SK-N-SH treated with all-trans-retinoic acid at 6 μM for 48 hours (cell line): ENCODE measurements around the gene NINJ1.

Experiments
- ATAC-seq: fragments of 200-7000 bp; cut with Tn5 transposase; 3 replicates; pipeline ENCODE4 v1.9.1; 2020; ENCODE audit warnings: mild to moderate bottlenecking, moderate library complexity
- ARNTL ChIP-seq: fragments of 450-650 bp; formaldehyde crosslinking; IDR thresholded peaks from 2 replicates; pipeline ENCODE4 v1.5.0; 2020; ENCODE audit warnings: low read depth, mild to moderate bottlenecking, moderate library complexity, borderline replicate concordance
- BACH2 ChIP-seq: fragments of 250-450 bp; sonication (Bioruptor Pico); IDR thresholded peaks from 2 replicates; pipeline ENCODE4 v1.9.0; 2021; ENCODE audit warnings: mild to moderate bottlenecking, borderline replicate concordance
- CSDC2 ChIP-seq: fragments of 250-450 bp; sonication (Bioruptor Pico); IDR thresholded peaks from 2 replicates; pipeline ENCODE4 v1.5.0; 2020; ENCODE audit warnings: mild to moderate bottlenecking, moderate library complexity
- ESRRG ChIP-seq: fragments of 250-450 bp; sonication (Bioruptor Pico); IDR thresholded peaks from 2 replicates; pipeline ENCODE4 v1.6.1; 2021; ENCODE audit warnings: mild to moderate bottlenecking
- GLIS3 ChIP-seq: fragments of 250-450 bp; sonication (Bioruptor Pico); IDR thresholded peaks from 2 replicates; pipeline ENCODE4 v1.5.0; 2020; ENCODE audit warnings: mild to moderate bottlenecking, moderate library complexity
- ISL1 ChIP-seq: fragments of 250-450 bp; sonication (Bioruptor Pico); IDR thresholded peaks from 2 replicates; pipeline ENCODE4 v2.1.2; 2022; ENCODE audit warnings: mild to moderate bottlenecking, moderate library complexity
- PPARA ChIP-seq: fragments of 250-450 bp; sonication (Bioruptor Pico); IDR thresholded peaks from 2 replicates; pipeline ENCODE4 v1.5.0; 2020; ENCODE audit warnings: mild to moderate bottlenecking, borderline replicate concordance
- RARB ChIP-seq: fragments of 250-450 bp; sonication (Bioruptor Pico); IDR thresholded peaks from 2 replicates; pipeline ENCODE4 v1.8.0; 2021; ENCODE audit warnings: mild to moderate bottlenecking, moderate library complexity
- SNAI2 ChIP-seq: fragments of 250-450 bp; sonication (Bioruptor Pico); IDR thresholded peaks from 2 replicates; pipeline ENCODE4 v1.5.0; 2020; ENCODE audit warnings: mild to moderate bottlenecking, moderate library complexity
- TCF4 ChIP-seq: fragments of 250-450 bp; sonication (Bioruptor Pico); IDR thresholded peaks from 2 replicates; pipeline ENCODE4 v1.8.0; 2021; ENCODE audit warnings: mild to moderate bottlenecking, moderate library complexity, borderline replicate concordance
- ZC3H10 ChIP-seq: fragments of 250-450 bp; sonication (Bioruptor Pico); IDR thresholded peaks from 2 replicates; pipeline ENCODE4 v1.5.1; 2021; ENCODE audit warnings: mild to moderate bottlenecking, moderate library complexity
- ZFP3 ChIP-seq: fragments of 250-450 bp; sonication (Bioruptor Pico); IDR thresholded peaks from 2 replicates; pipeline ENCODE4 v1.5.0; 2020; ENCODE audit warnings: mild to moderate bottlenecking, moderate library complexity
- ZNF565 ChIP-seq: fragments of 450-650 bp; formaldehyde crosslinking; conservative IDR thresholded peaks from 2 replicates; pipeline ENCODE4 v1.5.0; 2020; ENCODE audit warnings: low read depth, mild to moderate bottlenecking, moderate library complexity
- ZNF70 ChIP-seq: fragments of 450-650 bp; formaldehyde crosslinking; IDR thresholded peaks from 2 replicates; pipeline ENCODE4 v1.5.0; 2020; ENCODE audit warnings: mild to moderate bottlenecking, moderate library complexity
- ZNF8 ChIP-seq: fragments of 450-650 bp; formaldehyde crosslinking; IDR thresholded peaks from 2 replicates; pipeline ENCODE4 v1.5.0; 2020; ENCODE audit warnings: mild to moderate bottlenecking, moderate library complexity
- TF ChIP-seq, protein P1 (sequence below): fragments of 250-450 bp; sonication (Bioruptor Pico); IDR thresholded peaks from 2 replicates; pipeline ENCODE4 v1.8.0; 2020; ENCODE audit warnings: mild to moderate bottlenecking, moderate library complexity, borderline replicate concordance
- TF ChIP-seq, protein P2 (sequence below): fragments of 250-450 bp; sonication (Bioruptor Pico); IDR thresholded peaks from 2 replicates; pipeline ENCODE4 v1.5.0; 2020; ENCODE audit warnings: mild to moderate bottlenecking, moderate library complexity
- TF ChIP-seq, protein P3 (sequence below): fragments of 250-450 bp; sonication (Bioruptor Pico); IDR thresholded peaks from 2 replicates; pipeline ENCODE4 v1.5.1; 2020; ENCODE audit warnings: low read depth, mild to moderate bottlenecking, moderate library complexity
- TF ChIP-seq, protein P4 (sequence below): fragments of 250-450 bp; sonication (Bioruptor Pico); IDR thresholded peaks from 2 replicates; pipeline ENCODE4 v1.8.0; 2021; ENCODE audit warnings: low read depth, mild to moderate bottlenecking, moderate library complexity, borderline replicate concordance
- TF ChIP-seq, protein P5 (sequence below): fragments of 250-450 bp; sonication (Bioruptor Pico); IDR thresholded peaks from 2 replicates; pipeline ENCODE4 v1.5.1; 2021; ENCODE audit warnings: mild to moderate bottlenecking, moderate library complexity

The NINJ1 gene

DNA sequence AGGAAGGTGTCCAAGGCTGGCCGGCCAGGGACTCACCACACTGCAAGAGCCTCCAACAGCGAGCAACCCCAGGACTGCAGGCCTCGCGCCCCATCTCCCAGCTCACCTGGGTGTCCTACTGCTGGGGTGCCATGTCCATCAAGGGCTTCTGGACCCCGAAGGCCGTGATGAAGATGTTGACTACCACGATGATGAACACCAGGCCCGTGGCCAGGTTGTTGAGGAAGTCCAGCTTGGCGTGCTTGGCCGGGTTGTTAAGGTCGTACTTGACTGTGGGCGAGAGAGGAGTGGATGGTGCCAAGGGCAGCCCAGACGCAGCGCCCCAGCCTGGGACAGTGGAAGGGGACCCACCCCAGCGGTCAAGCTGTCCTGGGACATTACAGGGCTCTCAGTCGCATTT, 9.3 kb downstream of the NINJ1 start (continued):
- TF ChIP-seq, protein P1, sequence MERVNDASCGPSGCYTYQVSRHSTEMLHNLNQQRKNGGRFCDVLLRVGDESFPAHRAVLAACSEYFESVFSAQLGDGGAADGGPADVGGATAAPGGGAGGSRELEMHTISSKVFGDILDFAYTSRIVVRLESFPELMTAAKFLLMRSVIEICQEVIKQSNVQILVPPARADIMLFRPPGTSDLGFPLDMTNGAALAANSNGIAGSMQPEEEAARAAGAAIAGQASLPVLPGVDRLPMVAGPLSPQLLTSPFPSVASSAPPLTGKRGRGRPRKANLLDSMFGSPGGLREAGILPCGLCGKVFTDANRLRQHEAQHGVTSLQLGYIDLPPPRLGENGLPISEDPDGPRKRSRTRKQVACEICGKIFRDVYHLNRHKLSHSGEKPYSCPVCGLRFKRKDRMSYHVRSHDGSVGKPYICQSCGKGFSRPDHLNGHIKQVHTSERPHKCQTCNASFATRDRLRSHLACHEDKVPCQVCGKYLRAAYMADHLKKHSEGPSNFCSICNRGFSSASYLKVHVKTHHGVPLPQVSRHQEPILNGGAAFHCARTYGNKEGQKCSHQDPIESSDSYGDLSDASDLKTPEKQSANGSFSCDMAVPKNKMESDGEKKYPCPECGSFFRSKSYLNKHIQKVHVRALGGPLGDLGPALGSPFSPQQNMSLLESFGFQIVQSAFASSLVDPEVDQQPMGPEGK (CRISPR knock-in tag), result no peak
- TF ChIP-seq, all 23 proteins: peak for 0

DNA sequence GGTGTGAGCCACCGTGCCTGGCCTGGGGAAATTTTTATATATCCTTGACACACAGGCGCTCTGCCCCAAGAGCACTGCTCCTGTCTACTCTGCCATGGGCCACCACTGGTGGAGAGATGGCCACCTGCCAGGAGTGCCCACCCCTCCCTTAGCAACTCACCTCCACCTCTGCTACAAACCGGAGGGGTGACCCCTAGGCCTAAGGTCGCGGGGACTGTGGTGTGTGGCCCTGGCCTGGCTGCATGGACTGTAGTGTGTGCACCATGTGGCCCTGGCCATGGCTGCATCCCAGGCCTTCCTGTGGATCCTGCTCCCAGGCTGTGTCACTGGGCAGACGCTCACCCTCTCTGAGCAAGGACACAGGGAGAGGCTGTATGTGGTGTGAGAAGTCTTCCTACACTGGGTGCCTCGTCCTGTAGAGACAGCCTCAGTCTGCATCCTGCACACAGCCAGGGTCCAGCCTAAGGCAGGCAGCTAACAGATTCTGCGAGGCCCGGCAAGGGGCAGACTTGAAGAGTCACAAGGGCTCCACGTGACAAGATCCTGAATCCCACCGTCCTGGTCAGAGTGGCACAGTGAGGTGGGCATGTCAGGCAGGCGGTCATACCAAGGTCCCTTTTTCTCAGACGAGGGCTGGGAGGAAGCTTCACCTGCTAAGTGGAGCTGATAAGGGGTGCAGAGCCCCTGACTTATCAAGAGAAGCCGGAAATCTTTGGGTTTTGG, 10.3 kb downstream of the NINJ1 start:
- TF ChIP-seq ZFP3 (CRISPR knock-in tag) (no peak), ZNF70 (CRISPR knock-in tag) (no peak)
- TF ChIP-seq, protein P1 (CRISPR knock-in tag), result no peak
- ATAC-seq, result no peak

DNA sequence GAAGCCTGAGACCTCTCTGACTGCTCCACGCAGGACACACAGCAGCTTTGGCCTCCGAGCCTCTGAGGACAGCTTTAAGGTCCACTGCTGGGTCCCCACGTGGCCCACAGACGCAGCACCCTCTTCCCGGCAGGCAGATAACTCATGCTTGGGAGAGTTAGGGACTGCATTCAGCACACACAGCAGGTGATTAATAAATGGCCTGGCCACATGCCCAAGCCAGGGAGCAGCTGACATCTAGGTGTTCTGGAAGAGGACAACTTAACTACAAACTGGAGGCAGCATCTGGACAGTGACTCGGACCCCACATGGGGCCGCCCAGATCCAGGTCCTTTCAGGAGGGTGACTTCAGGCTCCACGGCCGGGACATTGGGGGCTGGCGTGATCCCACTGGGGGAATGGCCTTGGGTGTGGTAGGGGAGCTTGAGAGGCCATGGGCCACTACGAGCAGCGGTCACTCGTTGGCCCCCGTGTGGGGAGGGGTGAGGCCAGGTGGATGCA, 11.3 kb downstream of the NINJ1 start:
- ATAC-seq, result no peak
- no peak for TF ChIP-seq ARNTL (CRISPR knock-in tag)
- TF ChIP-seq, protein P1 (CRISPR knock-in tag), result no peak
- no peak for TF ChIP-seq TCF4
- no peak for TF ChIP-seq ISL1
- no peak for TF ChIP-seq ZC3H10 (CRISPR knock-in tag)
- TF ChIP-seq, protein P2, sequence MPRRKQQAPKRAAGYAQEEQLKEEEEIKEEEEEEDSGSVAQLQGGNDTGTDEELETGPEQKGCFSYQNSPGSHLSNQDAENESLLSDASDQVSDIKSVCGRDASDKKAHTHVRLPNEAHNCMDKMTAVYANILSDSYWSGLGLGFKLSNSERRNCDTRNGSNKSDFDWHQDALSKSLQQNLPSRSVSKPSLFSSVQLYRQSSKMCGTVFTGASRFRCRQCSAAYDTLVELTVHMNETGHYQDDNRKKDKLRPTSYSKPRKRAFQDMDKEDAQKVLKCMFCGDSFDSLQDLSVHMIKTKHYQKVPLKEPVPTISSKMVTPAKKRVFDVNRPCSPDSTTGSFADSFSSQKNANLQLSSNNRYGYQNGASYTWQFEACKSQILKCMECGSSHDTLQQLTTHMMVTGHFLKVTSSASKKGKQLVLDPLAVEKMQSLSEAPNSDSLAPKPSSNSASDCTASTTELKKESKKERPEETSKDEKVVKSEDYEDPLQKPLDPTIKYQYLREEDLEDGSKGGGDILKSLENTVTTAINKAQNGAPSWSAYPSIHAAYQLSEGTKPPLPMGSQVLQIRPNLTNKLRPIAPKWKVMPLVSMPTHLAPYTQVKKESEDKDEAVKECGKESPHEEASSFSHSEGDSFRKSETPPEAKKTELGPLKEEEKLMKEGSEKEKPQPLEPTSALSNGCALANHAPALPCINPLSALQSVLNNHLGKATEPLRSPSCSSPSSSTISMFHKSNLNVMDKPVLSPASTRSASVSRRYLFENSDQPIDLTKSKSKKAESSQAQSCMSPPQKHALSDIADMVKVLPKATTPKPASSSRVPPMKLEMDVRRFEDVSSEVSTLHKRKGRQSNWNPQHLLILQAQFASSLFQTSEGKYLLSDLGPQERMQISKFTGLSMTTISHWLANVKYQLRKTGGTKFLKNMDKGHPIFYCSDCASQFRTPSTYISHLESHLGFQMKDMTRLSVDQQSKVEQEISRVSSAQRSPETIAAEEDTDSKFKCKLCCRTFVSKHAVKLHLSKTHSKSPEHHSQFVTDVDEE (CRISPR knock-in tag), result no peak
- no peak for TF ChIP-seq ZNF565
- TF ChIP-seq PPARA (CRISPR knock-in tag), result no peak
- TF ChIP-seq, protein P3, sequence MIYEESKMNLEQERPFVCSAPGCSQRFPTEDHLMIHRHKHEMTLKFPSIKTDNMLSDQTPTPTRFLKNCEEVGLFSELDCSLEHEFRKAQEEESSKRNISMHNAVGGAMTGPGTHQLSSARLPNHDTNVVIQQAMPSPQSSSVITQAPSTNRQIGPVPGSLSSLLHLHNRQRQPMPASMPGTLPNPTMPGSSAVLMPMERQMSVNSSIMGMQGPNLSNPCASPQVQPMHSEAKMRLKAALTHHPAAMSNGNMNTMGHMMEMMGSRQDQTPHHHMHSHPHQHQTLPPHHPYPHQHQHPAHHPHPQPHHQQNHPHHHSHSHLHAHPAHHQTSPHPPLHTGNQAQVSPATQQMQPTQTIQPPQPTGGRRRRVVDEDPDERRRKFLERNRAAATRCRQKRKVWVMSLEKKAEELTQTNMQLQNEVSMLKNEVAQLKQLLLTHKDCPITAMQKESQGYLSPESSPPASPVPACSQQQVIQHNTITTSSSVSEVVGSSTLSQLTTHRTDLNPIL (CRISPR knock-in tag), result no peak
- TF ChIP-seq ZNF70 (CRISPR knock-in tag), result no peak
- TF ChIP-seq, protein P4, sequence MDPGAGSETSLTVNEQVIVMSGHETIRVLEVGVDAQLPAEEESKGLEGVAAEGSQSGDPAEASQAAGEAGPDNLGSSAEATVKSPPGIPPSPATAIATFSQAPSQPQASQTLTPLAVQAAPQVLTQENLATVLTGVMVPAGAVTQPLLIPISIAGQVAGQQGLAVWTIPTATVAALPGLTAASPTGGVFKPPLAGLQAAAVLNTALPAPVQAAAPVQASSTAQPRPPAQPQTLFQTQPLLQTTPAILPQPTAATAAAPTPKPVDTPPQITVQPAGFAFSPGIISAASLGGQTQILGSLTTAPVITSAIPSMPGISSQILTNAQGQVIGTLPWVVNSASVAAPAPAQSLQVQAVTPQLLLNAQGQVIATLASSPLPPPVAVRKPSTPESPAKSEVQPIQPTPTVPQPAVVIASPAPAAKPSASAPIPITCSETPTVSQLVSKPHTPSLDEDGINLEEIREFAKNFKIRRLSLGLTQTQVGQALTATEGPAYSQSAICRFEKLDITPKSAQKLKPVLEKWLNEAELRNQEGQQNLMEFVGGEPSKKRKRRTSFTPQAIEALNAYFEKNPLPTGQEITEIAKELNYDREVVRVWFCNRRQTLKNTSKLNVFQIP (CRISPR knock-in tag), result no peak
- TF ChIP-seq ESRRG (CRISPR knock-in tag), result no peak
- TF ChIP-seq SNAI2 (CRISPR knock-in tag), result no peak
- TF ChIP-seq ZFP3 (CRISPR knock-in tag), result no peak
- TF ChIP-seq BACH2 (CRISPR knock-in tag), result no peak
- TF ChIP-seq CSDC2 (CRISPR knock-in tag), result no peak
- TF ChIP-seq, protein P5, sequence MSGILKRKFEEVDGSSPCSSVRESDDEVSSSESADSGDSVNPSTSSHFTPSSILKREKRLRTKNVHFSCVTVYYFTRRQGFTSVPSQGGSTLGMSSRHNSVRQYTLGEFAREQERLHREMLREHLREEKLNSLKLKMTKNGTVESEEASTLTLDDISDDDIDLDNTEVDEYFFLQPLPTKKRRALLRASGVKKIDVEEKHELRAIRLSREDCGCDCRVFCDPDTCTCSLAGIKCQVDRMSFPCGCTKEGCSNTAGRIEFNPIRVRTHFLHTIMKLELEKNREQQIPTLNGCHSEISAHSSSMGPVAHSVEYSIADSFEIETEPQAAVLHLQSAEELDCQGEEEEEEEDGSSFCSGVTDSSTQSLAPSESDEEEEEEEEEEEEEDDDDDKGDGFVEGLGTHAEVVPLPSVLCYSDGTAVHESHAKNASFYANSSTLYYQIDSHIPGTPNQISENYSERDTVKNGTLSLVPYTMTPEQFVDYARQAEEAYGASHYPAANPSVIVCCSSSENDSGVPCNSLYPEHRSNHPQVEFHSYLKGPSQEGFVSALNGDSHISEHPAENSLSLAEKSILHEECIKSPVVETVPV (CRISPR knock-in tag), result no peak
- no peak for TF ChIP-seq ZNF8 (CRISPR knock-in tag)
- TF ChIP-seq RARB (CRISPR knock-in tag), result no peak
- TF ChIP-seq GLIS3 (CRISPR knock-in tag), result no peak
